ENCODE data around the gene DUS4L.
"Not testable (repeated sequence)": the region's sequence is repeated elsewhere in the genome, so short reads cannot be mapped to it uniquely, and the experiment has no call there.

The DUS4L gene

GRCh38 chr7:107563775-107564552 lies at the start of gene DUS4L, which contains the start of gene COG5:
Gene DUS4L (plus strand): TSS chr7:107563971. CDS start chr7:107567071, 3,100 bp downstream.
Gene COG5 (minus strand): TSS chr7:107563920. CDS start chr7:107563896, 24 bp downstream.
- DNase-seq: peak; percentile 35 to 88 (median 77)

DNA sequence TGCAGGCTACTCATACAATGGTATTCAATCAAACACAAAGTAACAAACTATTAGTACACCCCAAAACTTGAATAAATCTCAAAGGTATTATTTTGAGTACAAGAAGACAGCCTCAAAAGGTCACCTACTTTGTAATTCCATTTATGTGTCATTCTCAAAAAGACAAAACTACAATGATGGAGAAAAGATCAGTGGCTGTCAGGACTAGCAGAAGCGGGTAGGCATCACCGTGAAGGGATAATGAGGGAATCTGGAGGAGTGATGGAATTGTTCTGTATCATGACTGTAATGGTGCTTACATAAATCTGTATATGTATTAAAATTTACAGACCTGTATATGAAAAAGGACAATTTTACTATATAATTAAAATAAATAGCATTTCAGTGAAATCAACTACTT lies 37.1 kb upstream of the DUS4L start:
- no peak for DNase-seq

GRCh38 chr7:107527196-107527595 lies 36.6 kb upstream of the DUS4L start:
- no peak for DNase-seq

GRCh38 chr7:107528461-107528860 lies 35.3 kb upstream of the DUS4L start:
- no peak for DNase-seq

DNA sequence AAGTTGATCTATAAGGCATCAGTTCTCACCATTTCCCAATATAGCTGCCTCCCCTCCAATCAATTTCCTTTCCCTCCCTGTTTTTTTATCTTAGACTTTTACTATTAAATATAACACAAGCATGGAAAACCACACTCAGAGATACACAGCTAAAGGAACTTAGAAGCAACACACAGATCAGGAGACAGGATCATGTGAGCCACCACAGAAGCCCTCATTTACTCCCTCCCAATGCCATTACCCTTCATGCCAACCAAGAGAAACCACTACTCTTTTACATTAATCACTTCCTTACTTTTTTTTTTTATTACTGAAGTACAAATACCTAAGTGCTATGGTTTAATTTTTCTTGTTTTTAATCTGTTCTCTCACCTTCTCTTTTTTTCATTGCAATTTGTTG lies 33.0 kb upstream of the DUS4L start:
- DNase-seq: no peak

DNA sequence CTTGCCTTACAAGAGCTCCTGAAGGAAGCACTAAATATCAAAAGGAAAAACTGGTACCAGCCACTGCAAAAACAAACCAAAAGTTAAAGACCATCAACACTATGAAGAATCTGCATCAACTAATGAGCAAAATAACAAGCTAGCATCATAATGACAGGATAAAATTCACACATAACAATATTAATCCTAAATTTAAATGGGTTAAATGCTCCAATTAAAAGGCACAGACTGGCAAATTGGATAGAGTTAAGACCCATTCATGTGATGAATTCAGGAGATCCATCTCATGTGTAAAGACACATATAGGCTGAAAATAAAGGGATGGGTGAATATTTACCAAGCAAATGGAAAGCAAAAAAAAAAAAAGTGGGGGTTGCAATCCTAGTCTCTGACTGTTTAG lies 29.6 kb upstream of the DUS4L start:
- DNase-seq: no peak

- DNase-seq: not testable (repeated sequence)
Observed at GRCh38 chr7:107537228-107537627, 26.5 kb upstream of the DUS4L start.

DNA sequence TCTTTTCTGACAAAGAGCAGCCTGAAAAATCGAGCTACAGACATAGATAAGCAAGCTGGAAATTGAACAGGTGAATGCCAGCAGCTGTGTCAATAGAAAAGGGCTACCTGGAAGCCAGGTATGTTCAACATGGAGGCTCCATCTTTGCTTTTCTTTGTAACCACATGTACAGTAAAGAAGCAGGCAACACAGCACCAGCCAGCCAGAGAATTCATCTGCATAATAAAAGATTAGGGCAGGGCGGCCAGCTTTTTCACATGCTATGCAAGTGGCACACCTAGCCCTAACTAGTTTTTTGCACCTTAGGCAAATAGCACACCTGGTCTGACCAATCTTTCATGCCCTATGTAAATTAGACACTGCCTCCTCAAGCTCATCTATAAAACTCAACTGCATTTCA lies 25.8 kb upstream of the DUS4L start:
- DNase-seq: no peak

GRCh38 chr7:107543338-107543993 lies 20.3 kb upstream of the DUS4L start:
- DNase-seq: no peak

GRCh38 chr7:107544848-107545591 lies 18.8 kb upstream of the DUS4L start:
- no peak for DNase-seq

DNA sequence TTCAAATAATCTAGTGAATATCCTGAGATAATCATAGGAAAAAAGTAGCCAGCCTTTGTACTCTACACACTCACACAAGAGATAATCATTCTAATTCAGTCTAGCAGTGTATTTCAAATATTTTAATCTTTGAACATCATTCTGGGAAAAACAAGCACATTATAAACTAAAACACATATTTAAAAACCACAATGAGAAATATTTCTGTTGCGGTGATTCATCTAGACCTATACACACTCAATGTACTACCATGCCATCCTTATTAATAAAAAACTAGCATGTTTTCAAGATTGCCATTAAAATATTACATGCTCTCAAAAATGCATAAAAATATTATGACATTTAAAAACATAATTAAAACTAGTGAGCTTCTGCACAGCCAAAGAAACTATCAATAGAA lies 11.8 kb upstream of the DUS4L start:
- DNase-seq: no peak

DNA sequence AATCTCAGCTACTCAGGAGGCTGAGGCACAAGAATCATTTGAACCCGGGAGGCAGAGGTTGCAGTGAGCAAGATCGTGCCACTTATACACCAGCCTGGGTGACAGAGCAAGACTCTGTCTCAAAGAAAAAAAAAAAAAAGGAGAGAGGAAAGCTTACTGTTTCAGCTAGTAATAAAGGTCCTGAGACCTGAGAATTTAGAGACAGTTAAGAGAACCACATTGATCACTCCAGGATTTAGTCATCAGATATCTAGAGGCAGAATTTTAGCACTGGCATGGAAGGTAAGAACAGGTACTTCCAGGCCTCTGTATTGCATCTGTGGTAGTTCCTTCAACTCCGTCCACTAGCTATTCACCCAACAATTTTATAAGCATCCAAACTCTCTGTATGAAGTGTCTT lies 7.9 kb upstream of the DUS4L start:
- no peak for DNase-seq

- DNase-seq: no peak
Observed at GRCh38 chr7:107559864-107560263, 3.9 kb upstream of the DUS4L start.

DNA sequence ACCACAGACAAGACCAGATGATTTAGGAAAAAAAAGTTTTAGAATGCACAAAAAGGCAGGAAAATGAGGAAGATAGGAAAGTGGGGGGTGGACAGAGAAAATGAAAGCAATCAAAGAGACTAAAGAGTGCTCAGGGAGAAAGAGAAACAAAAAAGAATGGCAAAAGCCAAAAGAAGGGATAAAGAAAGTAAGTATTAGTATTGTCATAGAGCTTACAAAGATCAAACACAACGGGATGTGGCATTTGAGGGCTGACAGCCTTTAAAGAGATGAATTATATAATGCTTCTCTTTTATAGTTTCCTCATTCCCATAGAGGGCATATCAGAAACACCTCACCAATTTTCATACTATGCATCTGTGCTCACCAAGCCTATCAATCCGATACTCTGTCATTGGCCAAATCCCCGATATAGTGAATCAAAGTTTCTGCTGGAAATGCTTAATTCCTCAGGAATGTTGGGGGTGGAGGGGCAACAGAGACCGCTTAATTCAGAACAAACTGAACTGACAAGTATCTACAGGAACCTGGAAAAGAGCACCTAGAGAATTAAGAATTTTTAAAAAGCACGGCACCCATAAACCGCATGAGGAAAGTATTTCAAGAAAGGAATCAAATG lies 2.8 kb upstream of the DUS4L start:
- DNase-seq: no peak

DNA sequence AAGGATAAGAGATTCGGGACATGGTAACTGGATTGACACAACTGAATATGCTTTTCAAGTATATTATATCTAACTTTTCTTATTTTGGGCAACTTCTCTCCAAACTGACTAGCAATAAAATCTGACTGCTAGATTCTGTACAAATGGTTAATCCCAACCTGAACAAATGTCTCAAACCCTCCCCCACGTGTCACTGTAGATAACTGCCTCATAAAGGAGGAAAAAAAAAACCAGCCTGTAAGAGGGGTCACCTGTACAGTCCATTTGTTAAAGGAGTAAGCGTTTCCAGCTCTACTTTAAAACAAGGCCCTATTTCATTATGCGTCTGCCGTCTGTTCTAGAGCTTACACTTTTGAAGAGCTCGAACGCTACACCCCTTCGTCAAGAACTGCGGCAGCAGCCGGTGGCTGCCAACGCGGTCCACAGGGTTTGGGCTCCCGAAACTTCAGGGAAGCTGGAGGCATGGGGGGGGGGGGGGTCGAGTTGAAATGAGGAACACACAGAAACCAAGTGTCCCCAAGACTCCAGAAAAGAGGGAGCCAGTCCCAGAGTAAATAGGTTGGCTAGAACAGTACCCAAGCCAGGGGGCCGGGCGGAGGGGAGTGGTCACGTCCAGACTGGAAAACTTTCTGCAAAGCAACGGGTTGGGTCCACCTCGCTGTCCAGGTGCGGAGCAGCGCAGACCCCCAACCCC lies 543 bp upstream of the DUS4L start:
- DNase-seq: peak in 15 of 51 donors; percentile 16 to 80 (median 60)

- DNase-seq: peak in 1 of 51 donors; percentile 49
Observed at GRCh38 chr7:107564553-107565298, 955 bp downstream of the DUS4L start.

DNA sequence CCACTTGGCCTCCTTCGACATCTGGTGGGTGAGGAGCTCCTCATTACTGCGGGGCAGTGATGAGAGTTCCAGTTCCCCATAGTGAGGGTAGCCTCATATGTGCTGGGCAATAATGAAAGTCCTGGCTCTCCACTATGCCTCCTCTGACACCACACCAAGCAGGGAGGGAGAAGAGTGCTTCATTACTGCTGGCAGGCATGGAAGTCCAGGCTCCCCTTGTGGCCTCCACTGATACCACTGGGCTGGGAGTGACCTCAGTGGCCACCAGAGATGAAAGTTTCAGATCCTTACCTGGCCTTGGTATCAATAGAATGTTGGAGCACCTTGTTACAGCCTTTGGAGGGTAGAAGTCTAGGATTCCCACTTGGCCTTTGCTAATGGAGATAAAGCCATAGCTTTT lies 6.5 kb downstream of the DUS4L start:
- DNase-seq: no peak

GRCh38 chr7:107573537-107573936 lies 9.8 kb downstream of the DUS4L start:
- no peak for DNase-seq

GRCh38 chr7:107579554-107579884 lies 15.7 kb downstream of the DUS4L start:
- peak in 1 of 51 donors; percentile 60 for DNase-seq

GRCh38 chr7:107579885-107580715 lies 16.3 kb downstream of the DUS4L start, which contains the start of gene BCAP29:
Gene BCAP29 (plus strand): TSS chr7:107580246. CDS start chr7:107580773, 527 bp downstream.
- DNase-seq: peak in 50 of 51 donors; percentile 22 to 85 (median 71)

Measured in hypothalamus (tissue), 51 donors.